GM18507 (cell line): ENCODE data around the gene MPPE1.
A peak's percentile ranks its signal among the peaks of the same experiment; 100 is the strongest.

ENCODE experiments used
- DNase-seq: peaks from one replicate; pipeline ENCODE4 v3.0.0; 2011; ENCODE audit warnings: low read depth; ENCODE audit not compliant: insufficient read length; ENCODE audit errors: extremely low spot score
- FAIRE-seq: peaks from 2 replicates; lab custom pipeline; 2011; peaks lifted over from hg19 to GRCh38; lab: Jason Lieb, UNC

Gene MPPE1

GRCh38 chr18:11886577-11887110 is 21.5 kb downstream of the MPPE1 start:
- DNase-seq (no peak), FAIRE-seq (no peak)

DNA sequence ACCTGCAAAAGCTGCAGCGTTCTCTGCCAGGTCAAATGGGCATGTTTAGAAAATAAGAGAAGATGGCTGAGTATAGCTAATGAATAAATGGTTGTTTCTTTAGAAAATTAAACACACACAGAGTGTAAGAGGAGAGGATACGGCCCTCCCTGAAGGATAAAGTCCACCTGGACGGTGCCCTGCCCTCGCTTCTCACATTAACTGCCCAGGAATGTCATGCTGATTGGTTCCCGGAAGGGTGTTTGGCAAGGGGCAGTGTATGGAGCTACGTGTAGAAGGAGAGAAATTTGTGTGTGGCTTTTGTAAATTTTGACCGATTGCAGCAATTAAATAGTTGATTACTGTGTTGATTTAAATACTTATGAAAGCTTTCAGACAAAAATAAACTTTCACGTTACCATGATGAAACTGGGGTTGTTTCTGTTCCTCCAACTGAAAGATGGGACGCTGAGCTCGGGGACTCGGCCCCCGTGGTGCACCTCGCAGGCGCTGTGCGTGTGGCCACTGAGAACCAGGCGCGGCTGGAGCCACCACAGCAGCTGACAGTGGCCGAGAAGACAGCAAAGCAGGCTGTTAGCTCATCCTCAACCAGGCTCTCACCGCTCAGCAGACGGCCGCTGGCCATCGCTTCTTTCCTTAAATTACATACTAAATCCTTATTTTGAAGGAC is 22.7 kb downstream of the MPPE1 start:
- DNase-seq (no peak), FAIRE-seq (no peak)

DNA sequence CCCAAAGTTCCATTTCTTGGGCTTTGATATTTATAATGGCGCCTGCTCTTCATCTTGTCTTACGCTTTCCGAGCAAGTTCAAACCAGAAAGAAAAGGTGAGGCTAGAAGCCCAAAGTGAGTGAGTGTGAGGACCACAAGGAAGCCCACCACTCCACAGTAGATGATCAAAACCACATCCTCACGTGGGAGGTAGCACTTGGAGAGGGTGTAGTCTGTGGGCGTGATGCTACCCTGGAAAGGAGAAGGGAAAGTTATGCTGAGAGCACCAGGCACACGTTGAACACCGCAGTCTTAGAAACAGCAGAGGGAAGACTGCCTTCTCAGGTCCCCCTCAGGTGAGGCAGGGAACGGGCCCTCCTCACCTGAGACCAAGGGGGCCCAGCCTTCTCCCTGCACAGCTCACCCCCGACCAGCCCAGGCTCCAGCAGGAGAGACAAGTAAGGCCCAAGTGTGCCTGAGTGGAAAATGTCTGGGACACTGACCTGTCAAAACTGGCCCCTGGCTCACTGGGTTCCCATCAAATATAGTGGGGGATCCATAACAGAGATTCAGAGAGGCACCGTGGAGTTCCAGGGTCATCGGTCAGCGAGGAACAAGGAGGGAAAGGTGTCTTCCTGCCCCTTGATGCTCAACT is 23.6 kb downstream of the MPPE1 start:
- DNase-seq, result no peak
- FAIRE-seq, result no peak

DNA sequence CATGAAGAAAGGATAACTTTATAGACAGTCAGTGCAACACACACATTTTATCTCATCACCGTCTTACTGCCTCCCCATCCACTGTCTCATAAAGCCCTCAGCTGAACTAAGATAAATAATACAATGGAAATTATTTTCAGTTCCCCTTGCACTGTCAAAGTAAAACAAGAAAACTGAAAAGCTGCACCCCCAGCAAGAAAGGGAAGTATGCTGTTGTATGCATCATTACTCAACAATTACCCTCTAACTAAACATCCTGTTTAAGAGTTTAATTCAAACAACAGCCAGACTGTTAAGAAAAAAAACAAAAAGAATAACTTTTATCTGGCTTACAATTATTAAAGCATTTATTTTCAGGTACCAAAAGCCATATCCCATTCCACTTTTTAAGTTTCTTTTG is 25.0 kb downstream of the MPPE1 start:
- DNase-seq (peak; percentile 25), FAIRE-seq (peak; percentile 44)

- FAIRE-seq (no peak), DNase-seq (no peak)
Measured at GRCh38 chr18:11882636-11883035, 25.5 kb downstream of the MPPE1 start.

GRCh38 chr18:11880586-11881304 is 27.4 kb downstream of the MPPE1 start:
- no peak for DNase-seq
- FAIRE-seq, result no peak

DNA sequence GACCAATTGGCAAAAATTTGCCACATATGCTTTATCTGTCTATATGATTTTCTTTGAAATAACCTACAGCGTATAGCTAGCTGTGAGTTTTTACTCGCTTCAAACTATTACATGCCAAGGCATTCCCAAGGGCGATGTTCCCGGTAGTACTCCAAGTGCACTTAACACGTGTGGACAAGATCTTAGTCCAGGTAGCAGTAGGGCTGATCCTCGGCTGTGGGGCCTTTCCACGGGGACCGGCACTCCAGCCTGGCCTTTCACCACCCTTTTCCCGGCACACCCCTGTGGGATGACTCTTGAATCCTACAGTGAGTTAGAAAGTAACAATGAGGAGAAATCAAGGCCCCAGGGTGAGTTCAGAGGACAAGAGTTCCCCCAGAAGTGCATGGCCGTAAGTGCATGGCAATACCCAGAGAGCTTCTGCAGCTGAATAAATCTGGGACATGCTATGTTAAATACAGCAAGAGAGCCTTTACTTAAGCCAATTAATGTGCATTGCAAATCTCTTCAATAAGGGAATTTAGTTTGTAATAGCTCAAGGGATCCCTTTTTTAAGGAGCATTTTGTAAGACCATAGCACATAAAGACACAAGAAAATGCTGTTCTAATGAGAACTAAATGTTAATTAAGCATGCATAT is 30.5 kb downstream of the MPPE1 start:
- FAIRE-seq (no peak), DNase-seq (no peak)

DNA sequence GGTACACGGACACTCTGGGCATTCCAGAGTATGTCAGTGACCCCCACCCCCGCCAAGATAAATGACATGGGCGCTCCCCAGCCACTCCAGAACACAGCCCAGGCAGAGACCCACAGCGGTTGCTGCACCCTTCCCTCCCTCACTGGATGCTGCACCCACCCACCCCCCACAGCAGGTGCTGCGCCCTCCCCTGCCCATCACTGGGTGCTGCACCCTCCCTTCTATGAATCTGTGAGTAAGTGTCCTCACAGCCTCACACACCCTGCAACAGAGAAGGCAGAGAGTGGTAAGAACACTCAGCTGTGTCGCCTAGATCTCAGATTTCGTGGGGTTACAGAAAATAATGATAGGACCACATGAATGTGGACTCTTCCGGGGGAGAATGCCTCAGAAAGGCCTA is 33.4 kb downstream of the MPPE1 start:
- no peak for FAIRE-seq
- no peak for DNase-seq

DNA sequence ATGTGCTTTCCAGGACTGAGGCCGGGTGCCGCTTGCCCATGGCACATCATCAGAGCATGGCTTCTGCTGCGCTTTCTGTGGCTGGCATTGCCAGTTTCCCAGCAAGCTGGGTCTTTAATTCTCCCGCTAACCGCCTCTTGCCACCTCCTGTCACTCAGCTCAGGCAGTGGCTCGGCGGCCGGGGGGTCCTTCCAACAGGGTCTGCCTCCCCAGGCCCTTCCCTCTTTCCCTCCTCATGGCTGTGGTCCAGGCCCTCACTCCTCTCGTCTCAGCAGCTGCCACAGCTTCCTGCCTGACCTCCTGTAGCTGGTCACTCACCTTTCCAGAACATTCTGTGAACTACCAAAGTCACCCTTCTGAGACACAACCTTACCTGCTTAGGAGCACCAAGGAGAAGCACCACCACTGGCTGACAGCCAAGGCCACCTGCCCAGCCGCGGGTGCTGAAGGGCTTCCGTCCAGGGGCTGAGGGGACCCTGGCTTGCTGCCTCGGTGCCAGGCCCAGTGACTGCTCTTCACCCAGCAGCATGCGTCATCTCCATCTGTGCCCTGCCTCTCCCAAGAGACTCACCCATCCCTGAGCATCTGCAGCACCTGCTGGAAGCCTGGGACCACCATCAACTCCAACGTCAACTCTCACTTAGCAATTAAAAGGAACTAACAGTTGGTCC is 34.3 kb downstream of the MPPE1 start:
- DNase-seq (no peak), FAIRE-seq (no peak)

DNA sequence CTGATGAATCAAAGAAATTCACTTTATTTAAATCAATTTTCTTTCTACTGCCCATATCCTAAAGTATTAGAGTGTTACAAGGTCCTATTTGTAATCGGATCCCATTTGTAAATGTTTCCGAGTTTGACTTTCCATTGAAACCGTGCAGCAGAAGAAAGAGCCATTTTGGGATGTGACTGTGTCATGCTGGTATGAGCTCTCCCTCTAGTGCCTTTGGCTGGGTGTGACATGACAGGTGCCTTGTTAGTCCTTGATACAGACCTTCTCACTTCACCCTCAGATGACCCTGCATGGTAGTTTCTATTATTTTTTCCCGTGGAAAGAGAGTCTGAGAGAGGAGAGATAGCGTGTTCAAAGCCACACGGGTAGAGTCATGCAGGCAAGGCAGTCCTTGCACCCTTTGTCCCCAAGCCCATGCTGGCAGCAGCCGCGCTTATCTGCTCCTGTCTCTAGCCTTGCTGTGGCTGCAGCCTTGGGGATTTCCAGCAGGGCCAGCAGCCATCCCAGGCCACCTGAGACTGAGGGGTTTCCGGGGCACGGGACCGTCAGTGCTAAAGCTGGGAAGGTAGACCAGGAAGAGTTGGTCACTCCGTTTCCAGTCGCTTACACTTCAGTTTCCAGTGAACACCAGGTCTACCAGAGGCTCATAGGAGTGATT is 35.5 kb downstream of the MPPE1 start:
- peak; percentile 47 for FAIRE-seq
- no peak for DNase-seq

DNA sequence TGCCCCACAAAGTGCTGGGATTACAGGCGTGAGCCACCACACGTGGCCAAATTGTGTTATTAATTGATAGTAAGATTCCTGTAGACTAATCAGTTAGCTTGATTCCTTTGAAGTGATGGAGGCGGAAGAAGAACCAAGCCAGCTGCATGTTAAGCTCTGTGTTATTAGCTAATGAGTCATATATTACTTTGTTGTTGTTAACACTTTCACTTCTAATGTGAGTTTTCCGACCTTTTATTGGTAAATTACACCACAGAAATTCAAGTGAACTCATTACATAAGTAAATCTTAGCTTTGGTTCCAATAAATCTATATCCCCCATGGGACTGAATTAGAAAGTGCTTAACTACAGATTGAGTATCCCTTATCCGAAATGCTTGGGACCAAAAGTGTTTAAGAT is 36.6 kb downstream of the MPPE1 start:
- peak; percentile 68 for FAIRE-seq
- no peak for DNase-seq

- DNase-seq (no peak), FAIRE-seq (no peak)
Measured at GRCh38 chr18:11868230-11868629, 39.9 kb downstream of the MPPE1 start.

- DNase-seq, result no peak
- FAIRE-seq, result no peak
Measured at GRCh38 chr18:11866764-11867163, 41.4 kb downstream of the MPPE1 start.

DNA sequence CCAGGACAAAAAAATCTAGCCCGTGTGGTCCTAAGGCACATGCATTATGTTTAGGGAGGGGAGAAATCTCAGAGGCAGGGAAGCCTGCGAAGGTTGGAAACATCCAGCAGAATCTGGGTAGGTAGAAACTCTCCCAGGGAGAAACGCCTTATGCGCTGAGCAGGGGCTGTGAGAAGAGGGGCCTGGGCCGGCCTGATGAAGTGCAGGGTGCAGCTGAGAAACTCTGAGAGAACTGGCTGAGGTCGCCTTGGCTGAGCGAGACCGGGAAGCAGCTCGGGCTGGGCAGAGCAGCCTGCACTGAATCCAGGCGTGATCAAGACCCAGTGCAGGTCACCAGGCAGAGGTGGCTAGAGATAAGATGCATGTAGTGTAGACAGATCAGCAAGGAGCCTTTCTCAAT is 41.8 kb downstream of the MPPE1 start:
- FAIRE-seq (no peak), DNase-seq (no peak)

- DNase-seq (no peak), FAIRE-seq (no peak)
Measured at GRCh38 chr18:11865071-11865470, 43.0 kb downstream of the MPPE1 start.

DNA sequence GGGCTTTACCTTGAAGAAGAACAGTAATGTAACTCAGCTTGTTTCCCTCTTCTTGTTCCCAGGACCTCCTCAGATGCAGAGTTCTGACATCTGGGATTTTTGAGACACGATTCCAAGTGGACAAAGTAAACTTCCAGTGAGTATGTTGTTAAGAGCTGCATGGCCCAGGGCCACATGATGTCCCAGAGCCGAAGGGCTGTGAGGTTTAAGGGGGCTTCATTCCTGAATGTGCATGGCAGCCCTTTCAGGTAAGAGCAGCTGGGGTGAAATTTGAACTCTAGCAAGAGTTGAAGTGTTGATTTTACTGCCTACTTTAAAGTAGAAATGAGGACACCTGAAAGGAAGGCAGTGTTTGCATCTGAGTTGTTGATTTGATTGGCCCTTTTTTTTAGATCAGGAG is 43.6 kb downstream of the MPPE1 start:
- no peak for DNase-seq
- no peak for FAIRE-seq

- DNase-seq, result no peak
- FAIRE-seq, result no peak
Measured at GRCh38 chr18:11862468-11863137, 45.5 kb downstream of the MPPE1 start.

- FAIRE-seq, result no peak
- no peak for DNase-seq
Measured at GRCh38 chr18:11861583-11862288, 46.4 kb downstream of the MPPE1 start.
